Cardiac septum (tissue), 1 donor: ENCODE data around the gene TAF1B. TPM values are rescaled to one million over a fixed set of nuclear protein-coding genes. Genes with fewer than 3 reads are reported as not detected.

ENCODE experiments used
- DNase-seq: peaks from one replicate; pipeline ENCODE4 v3.0.0-alpha.2; 2020; ENCODE audit warnings: low spot score
- intact Hi-C: fragments of 100-400 bp; cut with DNase I; formaldehyde crosslinking; loops from one replicate; pipeline ENCODE4 v1.14.0; 2022
- total RNA-seq: library from RNA; stranded (reverse); fragmentation: NEBNext Ultra II Directional; extraction: Animal tissue kit (Norgen Biotek cat#: 25700); gene quantifications from one replicate; pipeline ENCODE4 v1.2.1, GENCODE V29; 2021
- donor health status: DM: no; HTN: no; CAD: no.

TAF1B gene
- total RNA-seq, 1 donor from 2014 or later: 8.4 TPM

- DNase-seq: peak; percentile 97
- intact Hi-C loops: no loop called here
Observed at GRCh38 chr2:9951522-9952285, 108.4 kb downstream of the TAF1B start, which contains the start of gene GRHL1. TSS of gene GRHL1 (plus strand) at chr2:9951693. CDS start at chr2:9951834, 141 bp downstream.

GRCh38 chr2:9952286-9952737 is 109.0 kb downstream of the TAF1B start:
- intact Hi-C loops: no loop called here

GRCh38 chr2:9952856-9953503 is 109.7 kb downstream of the TAF1B start:
- no peak for DNase-seq
- intact Hi-C loops: no loop called here

More at GRCh38 chr2:9952286-9952737, 109.0 kb downstream of the TAF1B start:
- no peak for DNase-seq

- no peak for DNase-seq
- intact Hi-C loops: no loop called here
Observed at GRCh38 chr2:9954136-9954535, 110.9 kb downstream of the TAF1B start.

GRCh38 chr2:9958057-9958456 is 114.8 kb downstream of the TAF1B start:
- no peak for DNase-seq
- intact Hi-C loops: no loop called here

- no peak for DNase-seq
- intact Hi-C loops: no loop called here
Observed at GRCh38 chr2:9959262-9959661, 116.0 kb downstream of the TAF1B start.

- intact Hi-C loops: no loop called here
- no peak for DNase-seq
Observed at GRCh38 chr2:9961013-9961412, 117.7 kb downstream of the TAF1B start.

- intact Hi-C loops: no loop called here
- no peak for DNase-seq
Observed at GRCh38 chr2:9964334-9964980, 121.2 kb downstream of the TAF1B start.

GRCh38 chr2:9965119-9965822 is 122.0 kb downstream of the TAF1B start:
- no peak for DNase-seq
- intact Hi-C loops: no loop called here

GRCh38 chr2:9966491-9967022 is 123.3 kb downstream of the TAF1B start:
- intact Hi-C loops: no loop called here
- no peak for DNase-seq

GRCh38 chr2:9967053-9967775 is 123.9 kb downstream of the TAF1B start:
- intact Hi-C loops: no loop called here
- no peak for DNase-seq

- intact Hi-C loops: no loop called here
Observed at GRCh38 chr2:9968553-9969497, 125.6 kb downstream of the TAF1B start.

GRCh38 chr2:9970200-9971044 is 127.1 kb downstream of the TAF1B start:
- intact Hi-C loops: no loop called here
- no peak for DNase-seq

More at GRCh38 chr2:9968553-9969497, 125.6 kb downstream of the TAF1B start:
- DNase-seq: no peak

- intact Hi-C loops: no loop called here
- DNase-seq: no peak
Observed at GRCh38 chr2:9971105-9971818, 128.0 kb downstream of the TAF1B start.

- intact Hi-C loops: no loop called here
- no peak for DNase-seq
Observed at GRCh38 chr2:9971890-9972289, 128.6 kb downstream of the TAF1B start.
